Neural progenitor cell (in vitro differentiated cells): ENCODE data around the gene HNRNPL. TPM values are rescaled to one million over a fixed set of nuclear protein-coding genes. Genes with fewer than 3 reads are reported as not detected.

Experiments
- DNase-seq: peaks from one replicate; pipeline ENCODE4 v3.0.0-alpha.2; 2016; ENCODE audit warnings: low spot score
- H2AFZ ChIP-seq: fragments of 200-600 bp; sonication (generic); replicated peaks from 2 replicates; pipeline ENCODE4 v1.6.1; 2016; ENCODE audit warnings: antibody characterized with exemption
- H3F3A ChIP-seq: fragments of 200-600 bp; sonication (generic); 2 replicates; pipeline ENCODE4 v1.6.1; 2016; ENCODE audit warnings: antibody characterized with exemption, low read depth
- H3K27ac ChIP-seq: fragments of 200-600 bp; sonication (generic); 2 replicates; pipeline ENCODE4 v1.5.1; 2016; ENCODE audit warnings: mild to moderate bottlenecking
- H3K27me3 ChIP-seq: fragments of 200-600 bp; sonication (generic); 2 replicates; pipeline ENCODE4 v1.6.1; 2016; ENCODE audit warnings: mild to moderate bottlenecking, moderate library complexity
- H3K36me3 ChIP-seq: fragments of 200-600 bp; sonication (generic); 2 replicates; pipeline ENCODE4 v1.5.1; 2016
- H3K4me1 ChIP-seq: fragments of 200-600 bp; sonication (generic); 2 replicates; pipeline ENCODE4 v1.6.1; 2016; ENCODE audit warnings: mixed run types
- H3K4me2 ChIP-seq: fragments of 200-600 bp; sonication (generic); 2 replicates; pipeline ENCODE4 v1.6.1; 2016
- H3K4me3 ChIP-seq: fragments of 200-600 bp; sonication (generic); 2 replicates; pipeline ENCODE4 v1.5.1; 2016
- H3K79me2 ChIP-seq: fragments of 200-600 bp; sonication (generic); 2 replicates; pipeline ENCODE4 v1.6.1; 2016; ENCODE audit warnings: low read depth
- H3K9ac ChIP-seq: fragments of 200-600 bp; sonication (generic); 2 replicates; pipeline ENCODE4 v1.6.1; 2016
- H3K9me3 ChIP-seq: fragments of 200-600 bp; sonication (generic); 2 replicates; pipeline ENCODE4 v1.5.1; 2016; ENCODE audit warnings: low read depth
- H4K20me1 ChIP-seq: fragments of 200-600 bp; sonication (generic); 2 replicates; pipeline ENCODE4 v1.6.1; 2016; ENCODE audit warnings: low read depth
- H3K27ac Mint-ChIP-seq: 3 replicates; pipeline ENCODE4 v1.8.0; 2021; ENCODE audit warnings: mixed read lengths
- H3K27me3 Mint-ChIP-seq: 2 replicates; pipeline ENCODE4 v1.8.0; 2022; ENCODE audit warnings: low read depth, mild to moderate bottlenecking, inconsistent platforms, moderate library complexity, mixed read lengths; ENCODE audit not compliant: insufficient read depth
- H3K36me3 Mint-ChIP-seq: 3 replicates; pipeline ENCODE4 v1.8.0; 2021; ENCODE audit warnings: mixed read lengths
- H3K4me1 Mint-ChIP-seq: 3 replicates; pipeline ENCODE4 v1.8.0; 2021; ENCODE audit warnings: mixed read lengths
- H3K4me3 Mint-ChIP-seq: 3 replicates; pipeline ENCODE4 v1.8.0; 2021; ENCODE audit warnings: mild to moderate bottlenecking, moderate library complexity, mixed read lengths
- H3K9me3 Mint-ChIP-seq: 3 replicates; pipeline ENCODE4 v1.8.0; 2020; ENCODE audit warnings: mixed read lengths
- EZH2 ChIP-seq: fragments of 200-600 bp; sonication (generic); IDR thresholded peaks from 2 replicates; pipeline ENCODE4 v1.6.1; 2017; ENCODE audit warnings: antibody characterized with exemption, mild to moderate bottlenecking, moderate library complexity
- EZH2phosphoT487 ChIP-seq: fragments of 200-600 bp; sonication (generic); IDR thresholded peaks from 2 replicates; pipeline ENCODE4 v1.6.1; 2017; ENCODE audit warnings: antibody characterized with exemption
- total RNA-seq: library from RNA; depleted of rRNA; stranded (reverse); fragments of >200 nt; gene quantifications from 2 replicates; pipeline ENCODE4 v1.2.3, GENCODE V29; 2015; ENCODE audit warnings: low replicate concordance
- TF ChIP-seq, protein P1 (sequence below): fragments of 200-600 bp; sonication (generic); IDR thresholded peaks from 2 replicates; pipeline ENCODE4 v1.5.1; 2017; ENCODE audit warnings: antibody characterized with exemption, mild to moderate bottlenecking

HNRNPL gene
- total RNA-seq, 1 donor from 2014 or later, result 436 TPM

GRCh38 chr19:38796154-38796553 is 53.6 kb downstream of the HNRNPL start:
- Mint-ChIP-seq H3K4me3 (no peak overlapping the region), H3K27me3 (peaks cover 6% of the 10 kb centered on the region), H3K27ac (no peak overlapping the region), H3K4me1 (peaks cover 2% of the 10 kb centered on the region), H3K9me3 (peaks cover 10% of the 10 kb centered on the region), H3K36me3 (no peaks in the 10 kb centered on the region)
- no peaks in the 10 kb centered on the region for H3K79me2 ChIP-seq
- H4K20me1 ChIP-seq, result no peaks in the 10 kb centered on the region
- no peak overlapping the region for H3K4me2 ChIP-seq
- TF ChIP-seq EZH2phosphoT487, result no peak
- TF ChIP-seq, protein P1, sequence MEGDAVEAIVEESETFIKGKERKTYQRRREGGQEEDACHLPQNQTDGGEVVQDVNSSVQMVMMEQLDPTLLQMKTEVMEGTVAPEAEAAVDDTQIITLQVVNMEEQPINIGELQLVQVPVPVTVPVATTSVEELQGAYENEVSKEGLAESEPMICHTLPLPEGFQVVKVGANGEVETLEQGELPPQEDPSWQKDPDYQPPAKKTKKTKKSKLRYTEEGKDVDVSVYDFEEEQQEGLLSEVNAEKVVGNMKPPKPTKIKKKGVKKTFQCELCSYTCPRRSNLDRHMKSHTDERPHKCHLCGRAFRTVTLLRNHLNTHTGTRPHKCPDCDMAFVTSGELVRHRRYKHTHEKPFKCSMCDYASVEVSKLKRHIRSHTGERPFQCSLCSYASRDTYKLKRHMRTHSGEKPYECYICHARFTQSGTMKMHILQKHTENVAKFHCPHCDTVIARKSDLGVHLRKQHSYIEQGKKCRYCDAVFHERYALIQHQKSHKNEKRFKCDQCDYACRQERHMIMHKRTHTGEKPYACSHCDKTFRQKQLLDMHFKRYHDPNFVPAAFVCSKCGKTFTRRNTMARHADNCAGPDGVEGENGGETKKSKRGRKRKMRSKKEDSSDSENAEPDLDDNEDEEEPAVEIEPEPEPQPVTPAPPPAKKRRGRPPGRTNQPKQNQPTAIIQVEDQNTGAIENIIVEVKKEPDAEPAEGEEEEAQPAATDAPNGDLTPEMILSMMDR, result no peak
- no peak for TF ChIP-seq EZH2
- H3K36me3 ChIP-seq, result no peaks in the 10 kb centered on the region
- no peaks in the 10 kb centered on the region for H3K9me3 ChIP-seq
- H3K27me3 ChIP-seq, result no peaks in the 10 kb centered on the region
- no peaks in the 10 kb centered on the region for H3F3A ChIP-seq
- no peak overlapping the region for H3K27ac ChIP-seq
- no peak overlapping the region for H3K4me3 ChIP-seq
- H3K9ac ChIP-seq, result no peak overlapping the region
- no peak overlapping the region for H2AFZ ChIP-seq
- no peaks in the 10 kb centered on the region for H3K4me1 ChIP-seq
- no peak for DNase-seq

GRCh38 chr19:38795549-38795948 is 54.2 kb downstream of the HNRNPL start:
- H2AFZ ChIP-seq, result no peak overlapping the region
- H3K36me3 Mint-ChIP-seq, result no peaks in the 10 kb centered on the region
- peaks cover 2% of the 10 kb centered on the region for H3K4me1 Mint-ChIP-seq
- H3K4me1 ChIP-seq, result no peaks in the 10 kb centered on the region
- H3K36me3 ChIP-seq, result no peaks in the 10 kb centered on the region
- H3K9me3 ChIP-seq, result no peaks in the 10 kb centered on the region
- peaks cover 6% of the 10 kb centered on the region for H3K27me3 Mint-ChIP-seq
- no peaks in the 10 kb centered on the region for H4K20me1 ChIP-seq
- no peak overlapping the region for H3K4me3 Mint-ChIP-seq
- no peak overlapping the region for H3K4me2 ChIP-seq
- H3K27ac Mint-ChIP-seq, result no peak overlapping the region
- H3F3A ChIP-seq, result no peaks in the 10 kb centered on the region
- no peak overlapping the region for H3K27ac ChIP-seq
- no peaks in the 10 kb centered on the region for H3K27me3 ChIP-seq
- peaks cover 10% of the 10 kb centered on the region for H3K9me3 Mint-ChIP-seq
- TF ChIP-seq, protein P1, result no peak
- no peak for TF ChIP-seq EZH2phosphoT487
- no peak for TF ChIP-seq EZH2
- H3K9ac ChIP-seq, result no peak overlapping the region
- no peak for DNase-seq
- no peaks in the 10 kb centered on the region for H3K79me2 ChIP-seq
- H3K4me3 ChIP-seq, result no peak overlapping the region

- no peaks in the 10 kb centered on the region for H3K36me3 Mint-ChIP-seq
These were observed 56.1 kb downstream of the HNRNPL start for GRCh38 chr19:38793671-38794070.

DNA sequence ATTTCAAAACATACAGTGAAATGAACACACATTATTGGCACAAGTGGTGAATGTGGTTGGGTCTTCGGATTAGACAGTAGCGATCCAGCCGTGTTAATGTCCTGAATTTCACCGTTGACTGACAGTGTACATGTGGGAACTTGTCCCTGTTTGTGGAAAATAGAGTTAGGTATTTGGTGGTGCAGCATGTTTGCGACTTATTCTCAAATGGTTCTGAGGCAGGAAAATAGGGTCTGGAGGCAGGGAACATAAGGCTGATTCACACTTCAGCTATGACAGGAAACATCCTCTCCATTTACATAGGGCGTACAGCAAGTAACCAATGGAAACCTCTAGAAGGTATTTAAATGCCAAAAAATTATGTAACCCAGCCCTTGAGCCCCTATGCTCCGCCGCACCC is 56.6 kb downstream of the HNRNPL start:
- Mint-ChIP-seq H3K9me3 (peaks cover 7% of the 10 kb centered on the region), H3K36me3 (no peaks in the 10 kb centered on the region)
- H2AFZ ChIP-seq, result no peak overlapping the region

More at GRCh38 chr19:38793671-38794070, 56.1 kb downstream of the HNRNPL start:
- Mint-ChIP-seq H3K4me3 (no peak overlapping the region), H3K27ac (no peak overlapping the region), H3K4me1 (peaks cover 3% of the 10 kb centered on the region), H3K9me3 (peaks cover 7% of the 10 kb centered on the region), H3K27me3 (peaks cover 2% of the 10 kb centered on the region)
- no peak for DNase-seq
- Histone ChIP-seq H3K9ac (no peak overlapping the region), H3K4me1 (no peaks in the 10 kb centered on the region), H3K4me3 (no peak overlapping the region), H2AFZ (no peak overlapping the region), H3F3A (no peaks in the 10 kb centered on the region), H3K79me2 (no peaks in the 10 kb centered on the region), H3K9me3 (no peaks in the 10 kb centered on the region), H3K27me3 (no peaks in the 10 kb centered on the region), H3K27ac (no peak overlapping the region), H4K20me1 (no peaks in the 10 kb centered on the region), H3K36me3 (no peaks in the 10 kb centered on the region), H3K4me2 (no peak overlapping the region)
- no peak for TF ChIP-seq EZH2

More for the DNA sequence above, 56.6 kb downstream of the HNRNPL start:
- Histone ChIP-seq H3F3A (no peaks in the 10 kb centered on the region), H4K20me1 (no peaks in the 10 kb centered on the region), H3K4me3 (no peak overlapping the region), H3K4me2 (no peak overlapping the region), H3K9ac (no peak overlapping the region), H3K27ac (no peak overlapping the region), H3K4me1 (no peaks in the 10 kb centered on the region), H3K9me3 (no peaks in the 10 kb centered on the region), H3K79me2 (no peaks in the 10 kb centered on the region), H3K27me3 (no peaks in the 10 kb centered on the region), H3K36me3 (no peaks in the 10 kb centered on the region)
- Mint-ChIP-seq H3K27me3 (peaks cover 2% of the 10 kb centered on the region), H3K4me3 (no peak overlapping the region), H3K27ac (no peak overlapping the region), H3K4me1 (peaks cover 5% of the 10 kb centered on the region)
- no peak for DNase-seq
- TF ChIP-seq EZH2 (no peak), EZH2phosphoT487 (no peak)
- TF ChIP-seq, protein P1, result no peak
